H9 (cell line): ENCODE measurements around the gene CAPN5. TPM values are rescaled to one million over a fixed set of nuclear protein-coding genes. Genes with fewer than 3 reads are reported as not detected.

Experiments
- DNase-seq: peaks from one replicate; pipeline ENCODE4 v3.0.0-alpha.2; 2017
- H2AFZ ChIP-seq: one replicate; pipeline ENCODE4 v1.6.1; 2013; ENCODE audit warnings: mild to moderate bottlenecking, low read length, control low read depth, moderate library complexity
- H2AK5ac ChIP-seq: 2 replicates; pipeline ENCODE4 v1.6.1; 2013; ENCODE audit warnings: low read length, control low read depth, mixed read lengths; ENCODE audit not compliant: insufficient read length
- H2BK120ac ChIP-seq: one replicate; pipeline ENCODE4 v1.6.1; 2013; ENCODE audit warnings: low read depth, mild to moderate bottlenecking, low read length, control low read depth, inconsistent platforms; ENCODE audit not compliant: poor library complexity, severe bottlenecking
- H2BK12ac ChIP-seq: 2 replicates; pipeline ENCODE4 v1.6.1; 2013; ENCODE audit warnings: low read length, control low read depth, mixed read lengths, low read depth; ENCODE audit not compliant: insufficient read length
- H2BK15ac ChIP-seq: 2 replicates; pipeline ENCODE4 v1.6.1; 2013; ENCODE audit warnings: low read depth, low read length, control low read depth
- H2BK20ac ChIP-seq: one replicate; pipeline ENCODE4 v1.6.1; 2013; ENCODE audit warnings: low read depth, mild to moderate bottlenecking, low read length, control low read depth, inconsistent platforms; ENCODE audit not compliant: poor library complexity, severe bottlenecking
- H2BK5ac ChIP-seq: 2 replicates; pipeline ENCODE4 v1.6.1; 2013; ENCODE audit warnings: low read length, control low read depth, mixed read lengths; ENCODE audit not compliant: insufficient read length
- H3K14ac ChIP-seq: 2 replicates; pipeline ENCODE4 v1.6.1; 2013; ENCODE audit warnings: low read length, control low read depth; ENCODE audit not compliant: insufficient read depth
- H3K18ac ChIP-seq: 2 replicates; pipeline ENCODE4 v1.6.1; 2013; ENCODE audit warnings: low read depth, mild to moderate bottlenecking, mixed read lengths, low read length, control low read depth; ENCODE audit not compliant: insufficient read length
- H3K23ac ChIP-seq: 2 replicates; pipeline ENCODE4 v1.6.1; 2013; ENCODE audit warnings: low read length, control low read depth, mixed read lengths, low read depth; ENCODE audit not compliant: insufficient read length
- H3K23me2 ChIP-seq: 2 replicates; pipeline ENCODE4 v1.6.1; 2013; ENCODE audit warnings: low read depth, mild to moderate bottlenecking, mixed read lengths, low read length, control low read depth; ENCODE audit not compliant: insufficient read length, poor library complexity, severe bottlenecking
- H3K27ac ChIP-seq: 2 replicates; pipeline ENCODE4 v1.5.1; 2013; ENCODE audit warnings: low read length, control low read depth, mixed read lengths, low read depth; ENCODE audit not compliant: insufficient read length
- H3K27me3 ChIP-seq: 2 replicates; pipeline ENCODE4 v1.6.1; 2013; ENCODE audit warnings: low read length, control low read depth, inconsistent platforms; ENCODE audit not compliant: insufficient read depth
- H3K4ac ChIP-seq: 2 replicates; pipeline ENCODE4 v1.6.1; 2013; ENCODE audit warnings: low read depth, mild to moderate bottlenecking, control low read depth, inconsistent platforms, low read length, moderate library complexity
- H3K4me1 ChIP-seq: 2 replicates; pipeline ENCODE4 v1.6.1; 2013; ENCODE audit warnings: low read length, control low read depth, inconsistent platforms; ENCODE audit not compliant: insufficient read depth
- H3K4me2 ChIP-seq: 2 replicates; pipeline ENCODE4 v1.6.1; 2013; ENCODE audit warnings: low read length, control low read depth, mixed read lengths; ENCODE audit not compliant: insufficient read length, insufficient read depth
- H3K56ac ChIP-seq: 2 replicates; pipeline ENCODE4 v1.6.1; 2013; ENCODE audit warnings: low read depth, mild to moderate bottlenecking, mixed read lengths, low read length, control low read depth; ENCODE audit not compliant: insufficient read length
- H3K79me1 ChIP-seq: 2 replicates; pipeline ENCODE4 v1.6.1; 2013; ENCODE audit warnings: low read depth, mild to moderate bottlenecking, moderate library complexity, low read length, control low read depth, inconsistent platforms; ENCODE audit not compliant: insufficient read depth, poor library complexity, severe bottlenecking
- H3K79me2 ChIP-seq: 2 replicates; pipeline ENCODE4 v1.6.1; 2013; ENCODE audit warnings: low read length, control low read depth, inconsistent platforms; ENCODE audit not compliant: insufficient read depth
- H3K9ac ChIP-seq: 2 replicates; pipeline ENCODE4 v1.6.1; 2013; ENCODE audit warnings: low read length, control low read depth, mixed read lengths; ENCODE audit not compliant: insufficient read length; ENCODE audit errors: extremely low read depth
- H3K9me3 ChIP-seq: one replicate; pipeline ENCODE4 v1.6.1; 2013; ENCODE audit warnings: low read depth, low read length, inconsistent platforms; ENCODE audit not compliant: control insufficient read depth
- H3T11ph ChIP-seq: one replicate; pipeline ENCODE4 v1.6.1; 2013; ENCODE audit warnings: mild to moderate bottlenecking, low read length, control low read depth, inconsistent platforms
- H4K20me1 ChIP-seq: one replicate; pipeline ENCODE4 v1.6.1; 2013; ENCODE audit not compliant: control insufficient read depth, insufficient read length, insufficient read depth
- H4K5ac ChIP-seq: 2 replicates; pipeline ENCODE4 v1.6.1; 2013; ENCODE audit warnings: low read depth, mild to moderate bottlenecking, mixed read lengths, low read length, control low read depth; ENCODE audit not compliant: insufficient read length
- H4K8ac ChIP-seq: replicated peaks from 2 replicates; pipeline ENCODE4 v1.6.1; 2013; ENCODE audit warnings: low read length, control low read depth, mixed read lengths, low read depth; ENCODE audit not compliant: insufficient read length
- H4K91ac ChIP-seq: 2 replicates; pipeline ENCODE4 v1.6.1; 2013; ENCODE audit warnings: low read depth, mild to moderate bottlenecking, moderate library complexity, mixed read lengths, low read length, control low read depth; ENCODE audit not compliant: insufficient read length
- H3K27ac Mint-ChIP-seq, 3 experiments: 2 replicates in 2 of 3; 3 replicates in 1 of 3; pipeline ENCODE4 v1.8.0; 2020 to 2021; ENCODE audit warnings: mixed read lengths in 3 of 3, mild to moderate bottlenecking in 1 of 3, moderate library complexity in 1 of 3
- H3K27me3 Mint-ChIP-seq: 2 replicates; pipeline ENCODE4 v1.8.0; 2021; ENCODE audit warnings: low read depth, mild to moderate bottlenecking, moderate library complexity, mixed read lengths
- H3K36me3 Mint-ChIP-seq, 3 experiments: 2 replicates in 2 of 3; 3 replicates in 1 of 3; pipeline ENCODE4 v1.8.0; 2020 to 2021; ENCODE audit warnings: low read depth in 3 of 3, mixed read lengths in 3 of 3; ENCODE audit not compliant: insufficient read depth in 1 of 3
- H3K4me1 Mint-ChIP-seq, 2 experiments: 2 replicates each; pipeline ENCODE4 v1.8.0; 2020; ENCODE audit warnings: mixed read lengths in 2 of 2
- H3K4me3 Mint-ChIP-seq, 2 experiments: 2 replicates in 1 of 2; 3 replicates in 1 of 2; pipeline ENCODE4 v1.8.0; 2020 to 2021; ENCODE audit warnings: mild to moderate bottlenecking in 2 of 2, mixed read lengths in 2 of 2, moderate library complexity in 1 of 2
- H3K9me3 Mint-ChIP-seq, 2 experiments: 2 replicates in 1 of 2; 3 replicates in 1 of 2; pipeline ENCODE4 v1.8.0; 2020; ENCODE audit warnings: mild to moderate bottlenecking in 2 of 2, mixed read lengths in 2 of 2, moderate library complexity in 1 of 2
- CTCF ChIP-seq: fragments of 200-600 bp; sonication (generic); conservative IDR thresholded peaks from 3 replicates; pipeline ENCODE4 v1.8.0; 2021; ENCODE audit warnings: antibody characterized with exemption, mild to moderate bottlenecking
- WGBS: extraction: QIAGEN DNeasy Blood & Tissue Kit; methylation state at CpG from one replicate; pipeline ENCODE4 v1.1.7; 2013; ENCODE audit warnings: missing lambda C conversion rate, low lambda C conversion rate, mixed read lengths; ENCODE audit not compliant: insufficient read length; ENCODE audit errors: extremely low coverage; 5-methylcytosine and 5-hydroxymethylcytosine counted together
- total RNA-seq: library from RNA; stranded (reverse); gene quantifications from 2 replicates; pipeline ENCODE4 v1.2.1, GENCODE V29; 2021

CAPN5 gene
- total RNA-seq, 1 experiment from 2014 or later, result 16.7 TPM

GRCh38 chr11:77173494-77173893, 106.7 kb downstream of the CAPN5 start:
- Histone ChIP-seq H2BK20ac (no peak overlapping the region), H3K79me1 (no peaks in the 10 kb centered on the region), H4K20me1 (no peaks in the 10 kb centered on the region), H3K27ac (no peak overlapping the region), H3K18ac (no peak overlapping the region), H4K91ac (no peak overlapping the region), H2BK12ac (no peak overlapping the region), H3K23me2 (no peaks in the 10 kb centered on the region), H2BK15ac (no peak overlapping the region), H3K23ac (no peak overlapping the region), H2BK120ac (no peak overlapping the region), H3K4me1 (peaks cover 17% of the 10 kb centered on the region; the same call in 1 of the 2 replicates), H3K4ac (no peak overlapping the region), H4K8ac (no peak overlapping the region), H3K14ac (0 out of 2 replicates have a peak overlapping the region, but pooled peaks have one; percentile 32), H3K4me2 (no peak overlapping the region), H3K56ac (no peak overlapping the region), H4K5ac (no peak overlapping the region), H3T11ph (no peak overlapping the region), H3K9ac (no peak overlapping the region), H3K79me2 (no peaks in the 10 kb centered on the region), H3K27me3 (peaks cover 2% of the 10 kb centered on the region; the same call in 1 of the 2 replicates), H3K9me3 (no peaks in the 10 kb centered on the region), H2BK5ac (no peak overlapping the region), H2AFZ (no peak overlapping the region), H2AK5ac (no peak overlapping the region)
- Mint-ChIP-seq H3K27me3 (no peaks in the 10 kb centered on the region; the same call in none of the 2 replicates), H3K4me3 (no peak overlapping the region; a peak in 1 of 5 replicates), H3K4me1 (peaks cover 69 to 71% of the 10 kb centered on the region in 2 experiments), H3K36me3 (peaks cover 0 to 3% (median 0%) of the 10 kb centered on the region in 3 experiments; a peak in 4 of 7 replicates), H3K9me3 (peaks cover 0 to 2% of the 10 kb centered on the region in 2 experiments; a peak in 2 of 5 replicates), H3K27ac (no peak overlapping the region)
- no peak for DNase-seq
- TF ChIP-seq CTCF, result no peak
- WGBS, result no CpG with 5 or more reads among the region's 10 CpGs
